Measurements from ENCODE around the gene N4BP2.

DNA sequence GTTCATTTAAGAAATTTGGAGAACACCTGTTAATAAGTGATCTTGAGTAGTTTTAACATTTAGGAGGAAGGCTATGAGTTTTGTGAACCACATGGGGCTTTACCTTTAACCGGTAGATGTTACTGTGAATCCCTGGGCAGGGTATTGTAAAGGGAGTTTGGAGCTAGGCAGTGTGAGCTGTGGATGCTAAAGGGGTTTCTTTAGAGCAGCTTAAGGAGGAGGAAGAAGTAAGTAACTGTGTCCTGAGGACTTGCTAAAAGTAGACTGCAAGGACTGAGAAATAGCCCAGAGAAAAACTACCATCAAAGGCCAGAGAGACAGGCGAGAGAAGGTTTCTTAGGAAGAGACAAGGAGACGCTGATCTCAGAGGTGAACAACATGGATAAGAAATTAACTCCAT is 145.8 kb downstream of the N4BP2 start:
- TF ChIP-seq POLR2A (IDR thresholded peaks at IDR 0.05; ENCODE audit: low read depth) (no peak), EP300 (IDR thresholded peaks at IDR 0.05) (no peak)

All from esophagus muscularis mucosa (tissue), 2 donors.